Calu3 (cell line): ENCODE data around the gene HELZ. TPM values are rescaled to one million over a fixed set of nuclear protein-coding genes. Genes with fewer than 3 reads are reported as not detected.
A peak's percentile ranks its signal among the peaks of the same experiment; 100 is the strongest.

Experiments
- BruUV-seq: library from RNA; stranded (reverse); fragments of 400-500 nt; replicated peaks from 2 replicates; lab custom pipeline; 2021; lab: Mats Ljungman, UMichigan
- CTCF ChIA-PET: fragments of 300-600 bp; sonication (Branson Sonifier 250); formaldehyde crosslinking; loops from one replicate; lab custom pipeline; 2022; ENCODE audit warnings: antibody characterized with exemption; lab: Charles Lee
- DNase-seq: peaks from one replicate; pipeline ENCODE4 v3.0.0; 2022
- H3K27ac Mint-ChIP-seq: one replicate; pipeline ENCODE4 v1.8.0; 2022; ENCODE audit warnings: mixed read lengths; ENCODE audit not compliant: unreplicated experiment
- H3K27me3 Mint-ChIP-seq: one replicate; pipeline ENCODE4 v1.8.0; 2022; ENCODE audit warnings: mixed read lengths; ENCODE audit not compliant: unreplicated experiment
- H3K36me3 Mint-ChIP-seq: one replicate; pipeline ENCODE4 v1.8.0; 2022; ENCODE audit warnings: mild to moderate bottlenecking, moderate library complexity, mixed read lengths; ENCODE audit not compliant: insufficient read depth, unreplicated experiment
- H3K4me1 Mint-ChIP-seq: one replicate; pipeline ENCODE4 v1.8.0; 2022; ENCODE audit warnings: mild to moderate bottlenecking, low read depth, mixed read lengths; ENCODE audit not compliant: unreplicated experiment
- H3K4me3 Mint-ChIP-seq: one replicate; pipeline ENCODE4 v1.8.0; 2022; ENCODE audit warnings: mild to moderate bottlenecking, low read depth, moderate library complexity, mixed read lengths; ENCODE audit not compliant: unreplicated experiment
- H3K9me3 Mint-ChIP-seq: one replicate; pipeline ENCODE4 v1.8.0; 2022; ENCODE audit warnings: low read depth, mixed read lengths; ENCODE audit not compliant: unreplicated experiment
- CTCF ChIP-seq: fragments of 200-600 bp; IDR thresholded peaks from one replicate; pipeline ENCODE4 v1.8.0; 2022; ENCODE audit warnings: antibody characterized with exemption; ENCODE audit not compliant: unreplicated experiment
- intact Hi-C: fragments of 100-400 bp; cut with micrococcal nuclease; formaldehyde crosslinking; loops from one replicate; pipeline ENCODE4 v1.10.0; 2022; ENCODE audit not compliant: unreplicated experiment
- total RNA-seq: library from RNA; stranded (reverse); gene quantifications from 2 replicates; pipeline ENCODE4 v1.2.3, GENCODE V29; 2022

HELZ gene
- total RNA-seq, 1 experiment from 2014 or later, result 60.8 TPM

- no TSS peak for BruUV-seq
- H3K36me3 Mint-ChIP-seq, result peaks cover 5% of the 10 kb centered on the region
- CTCF ChIA-PET, result no interaction called here
These were observed 27.6 kb downstream of the HELZ start for GRCh38 chr17:67217446-67217845.

DNA sequence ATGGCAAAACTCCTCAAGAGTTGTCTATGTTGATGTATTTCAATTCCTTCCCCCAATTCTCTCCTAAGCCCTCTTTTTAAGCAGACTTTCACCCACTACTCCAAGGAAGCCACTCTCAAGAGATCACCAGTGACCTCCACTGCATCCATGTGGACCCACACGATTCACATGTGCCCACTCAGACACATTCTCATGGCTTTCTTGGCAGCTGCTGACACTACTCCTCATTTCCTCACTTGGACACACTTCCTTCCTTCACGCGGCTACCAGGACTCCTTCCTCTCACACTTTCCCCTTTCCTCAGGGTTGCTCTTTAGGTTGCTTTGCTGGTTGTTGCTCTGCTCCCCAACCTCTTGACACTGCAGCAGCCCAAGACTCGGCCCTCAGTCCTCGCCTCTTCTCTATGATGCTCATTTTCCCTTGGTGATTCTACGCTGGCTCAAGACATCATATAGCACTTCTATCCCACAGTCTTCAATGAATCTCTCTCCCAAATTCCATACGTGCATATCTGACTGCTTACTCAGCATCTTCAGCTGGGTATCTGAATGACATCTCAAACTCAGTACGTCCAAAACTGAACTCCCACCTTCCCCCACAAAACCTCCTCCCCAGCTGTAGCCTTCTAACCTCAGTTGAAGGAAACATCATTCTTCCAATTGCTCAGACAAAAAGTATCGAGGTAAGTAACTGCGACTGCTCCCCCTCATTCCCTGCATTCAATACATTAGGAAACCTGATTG, 28.2 kb downstream of the HELZ start:
- H3K27me3 Mint-ChIP-seq, result no peaks in the 10 kb centered on the region
- no peak overlapping the region for H3K4me3 Mint-ChIP-seq
- CTCF ChIA-PET, result interaction anchor here (0.9 kb wide), 1 partner anchor 28 kb away, joined by 10 read pairs; the partner anchor contains the start of gene HELZ
- intact Hi-C loops, result no loop called here
- BruUV-seq, result no TSS peak
- peaks cover 8% of the 10 kb centered on the region for H3K4me1 Mint-ChIP-seq
- no peak for DNase-seq
- H3K9me3 Mint-ChIP-seq, result no peaks in the 10 kb centered on the region
- H3K36me3 Mint-ChIP-seq, result peaks cover 5% of the 10 kb centered on the region
- TF ChIP-seq CTCF, result no peak
- H3K27ac Mint-ChIP-seq, result no peak overlapping the region

More at GRCh38 chr17:67217446-67217845, 27.6 kb downstream of the HELZ start:
- peaks cover 8% of the 10 kb centered on the region for H3K4me1 Mint-ChIP-seq
- no peak for DNase-seq
- intact Hi-C loops, result no loop called here
- no peaks in the 10 kb centered on the region for H3K9me3 Mint-ChIP-seq
- no peaks in the 10 kb centered on the region for H3K27me3 Mint-ChIP-seq
- H3K27ac Mint-ChIP-seq, result no peak overlapping the region
- H3K4me3 Mint-ChIP-seq, result no peak overlapping the region
- TF ChIP-seq CTCF, result no peak

- H3K27ac Mint-ChIP-seq, result no peak overlapping the region
- CTCF ChIA-PET, result interaction anchor here (0.9 kb wide), 1 partner anchor 29 kb away, joined by 10 read pairs; the partner anchor contains the start of gene HELZ
- DNase-seq, result peak; percentile 15
These were observed 29.0 kb downstream of the HELZ start for GRCh38 chr17:67215991-67216421.

More at GRCh38 chr17:67215991-67216421, 29.0 kb downstream of the HELZ start:
- no TSS peak for BruUV-seq
- peaks cover 5% of the 10 kb centered on the region for H3K36me3 Mint-ChIP-seq
- peaks cover 2% of the 10 kb centered on the region for H3K4me1 Mint-ChIP-seq
- no peak for TF ChIP-seq CTCF
- intact Hi-C loops, result no loop called here
- H3K4me3 Mint-ChIP-seq, result no peak overlapping the region
- no peaks in the 10 kb centered on the region for H3K9me3 Mint-ChIP-seq
- no peaks in the 10 kb centered on the region for H3K27me3 Mint-ChIP-seq
